HG03469 (cell line): Measurements from ENCODE around the gene ZNF784.

Experiments used
- ATAC-seq: cut with Tn5 transposase; IDR thresholded peaks from one replicate; pipeline ENCODE4 v1.9.1; 2021; ENCODE audit warnings: mild to moderate bottlenecking, moderate library complexity, moderate number of reproducible peaks; ENCODE audit not compliant: unreplicated experiment

The ZNF784 gene

GRCh38 chr19:55624109-55625003 lies at the start of gene ZNF784:
Gene ZNF784, minus strand, starts transcription at chr19:55624566. Its CDS starts 5 bp downstream, at chr19:55624561.
- ATAC-seq, result no peak

GRCh38 chr19:55673889-55674288 lies 49.5 kb upstream of the ZNF784 start:
- no peak for ATAC-seq

DNA sequence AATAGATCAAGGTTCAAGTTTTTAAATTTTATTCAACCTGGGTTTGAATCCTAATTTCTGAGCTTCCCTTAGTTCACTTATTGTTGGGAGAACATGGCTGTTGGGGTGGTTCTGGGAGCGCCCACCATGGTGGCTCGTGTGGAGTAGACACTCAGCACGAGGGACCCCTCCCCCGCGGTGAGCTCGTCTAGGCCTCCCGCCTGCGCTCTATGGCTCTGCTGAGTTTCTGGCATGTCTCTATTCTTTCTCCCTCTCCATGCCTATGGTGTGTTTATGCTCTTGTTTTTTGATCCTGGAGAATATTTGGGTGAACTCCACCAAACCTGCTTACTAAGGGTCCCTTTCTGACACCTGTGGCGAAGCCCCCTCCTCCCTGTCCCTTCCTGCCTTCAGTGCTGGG lies 49.1 kb upstream of the ZNF784 start:
- no peak for ATAC-seq

DNA sequence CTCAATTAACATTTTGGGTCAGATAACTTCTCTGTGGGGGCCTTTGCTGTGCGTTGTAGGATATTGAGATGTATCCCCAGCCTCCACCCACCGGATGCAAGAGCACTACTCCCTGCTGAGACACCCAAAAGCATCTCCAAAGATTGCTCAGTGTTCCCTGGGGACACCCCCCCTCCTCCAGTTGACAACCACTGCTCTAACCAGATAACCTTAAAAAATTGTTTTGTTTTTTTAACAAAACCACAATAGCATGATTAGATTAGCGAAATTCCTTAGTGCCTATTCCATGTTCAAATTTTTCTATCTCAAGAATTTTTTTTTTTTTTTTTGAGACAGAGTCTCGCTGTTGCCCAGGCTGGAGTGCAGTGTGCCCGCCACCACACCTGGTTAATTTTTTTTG lies 48.1 kb upstream of the ZNF784 start:
- ATAC-seq, result no peak

DNA sequence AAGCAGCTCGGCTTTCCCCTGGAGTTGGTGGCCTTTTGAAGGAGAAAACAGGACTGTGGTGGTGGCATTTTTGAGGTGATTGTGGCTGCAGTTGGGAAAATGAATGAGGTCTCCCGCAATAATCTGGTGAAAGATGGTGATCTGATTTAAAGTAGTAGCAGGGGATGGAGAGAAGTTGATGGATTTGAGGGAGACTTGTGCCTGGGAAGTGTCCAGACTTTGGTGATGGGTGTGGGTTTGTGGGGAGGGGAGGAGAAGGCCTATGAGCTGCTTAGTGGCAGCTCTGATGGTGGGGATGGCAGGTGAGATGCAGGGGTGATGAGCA lies 46.6 kb upstream of the ZNF784 start:
- no peak for ATAC-seq

DNA sequence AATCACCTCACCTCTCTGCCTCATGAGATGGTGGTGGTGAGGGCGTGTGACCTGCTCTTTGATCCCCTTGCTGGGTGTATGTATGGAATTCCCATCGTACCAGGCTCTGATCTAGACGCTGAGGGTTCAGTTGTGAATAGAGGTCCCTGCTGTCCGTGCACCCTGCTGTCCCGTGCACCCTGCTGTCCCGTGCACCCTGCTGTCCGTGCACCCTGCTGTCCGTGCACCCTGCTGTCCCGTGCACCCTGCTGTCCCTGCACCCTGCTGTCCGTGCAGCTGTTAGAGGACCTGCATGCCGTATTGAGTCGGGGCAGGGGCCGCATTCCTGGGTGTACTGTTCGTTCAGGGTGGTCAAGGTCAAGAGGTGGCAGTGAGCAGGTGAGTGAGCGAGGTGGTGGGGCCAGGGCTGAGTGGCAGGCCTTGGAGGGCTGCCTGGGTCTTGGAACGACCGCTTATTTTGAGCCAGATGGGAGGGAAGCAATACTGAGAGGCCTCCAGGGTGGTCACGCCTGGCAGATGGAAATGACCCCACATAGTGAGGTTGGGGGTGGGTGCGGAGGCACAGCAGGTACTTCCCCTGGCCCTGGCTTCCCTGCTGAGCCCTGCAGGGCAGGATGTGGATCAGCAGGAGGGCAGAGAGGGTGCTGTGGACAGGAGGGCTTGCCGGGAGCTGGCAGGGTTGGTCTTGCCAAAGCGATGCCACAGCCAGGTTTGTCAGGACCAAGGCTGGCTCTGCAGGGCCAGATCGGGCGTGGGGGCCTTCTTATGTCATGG lies 46.1 kb upstream of the ZNF784 start:
- no peak for ATAC-seq

GRCh38 chr19:55669418-55670279 lies 45.3 kb upstream of the ZNF784 start:
- ATAC-seq, result no peak

GRCh38 chr19:55668603-55669348 lies 44.4 kb upstream of the ZNF784 start:
- ATAC-seq, result no peak

DNA sequence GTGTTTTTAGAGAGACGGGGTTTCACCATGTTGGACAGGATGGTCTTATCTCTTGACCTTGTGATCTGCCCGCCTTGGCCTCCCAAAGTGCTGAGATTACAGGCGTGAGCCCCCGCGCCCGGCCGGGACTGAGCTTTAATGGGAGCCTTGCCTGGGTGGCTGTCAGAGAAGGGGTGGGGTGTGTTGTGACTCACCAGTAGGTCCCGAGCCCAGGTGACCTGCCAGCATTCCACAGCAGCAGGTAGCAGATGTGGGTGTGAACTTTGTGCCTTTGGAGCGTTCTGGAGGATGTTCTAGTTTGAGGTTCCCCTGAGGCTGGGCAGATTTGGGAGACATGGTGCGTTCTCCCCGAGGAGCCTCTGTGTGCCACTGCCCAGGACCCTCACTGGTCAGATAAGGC lies 43.6 kb upstream of the ZNF784 start:
- ATAC-seq, result no peak

GRCh38 chr19:55667511-55667910 lies 43.1 kb upstream of the ZNF784 start:
- no peak for ATAC-seq

DNA sequence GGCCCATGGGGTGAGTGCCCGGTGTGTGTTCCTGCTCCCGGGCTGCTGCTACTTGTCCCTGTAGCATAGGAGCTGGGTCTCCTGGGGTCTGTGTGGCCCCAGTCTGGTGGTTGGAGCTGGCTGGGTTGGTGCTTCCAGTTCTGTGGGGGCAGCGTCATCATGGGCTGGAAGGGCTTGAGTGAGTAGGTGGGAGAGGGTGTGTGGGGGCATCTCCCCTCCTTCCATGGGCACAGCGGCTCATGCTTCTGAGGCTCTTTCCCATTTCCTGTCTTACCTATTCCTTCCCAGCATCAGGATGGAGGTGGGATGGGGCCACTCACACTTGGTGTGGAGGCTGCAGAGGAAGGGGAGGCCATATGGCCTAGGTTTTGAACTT lies 42.6 kb upstream of the ZNF784 start:
- ATAC-seq, result no peak

GRCh38 chr19:55666343-55667005 lies 42.1 kb upstream of the ZNF784 start:
- ATAC-seq, result no peak

GRCh38 chr19:55663846-55664536 lies 39.6 kb upstream of the ZNF784 start:
- ATAC-seq, result no peak

GRCh38 chr19:55661826-55662225 lies 37.5 kb upstream of the ZNF784 start:
- no peak for ATAC-seq

DNA sequence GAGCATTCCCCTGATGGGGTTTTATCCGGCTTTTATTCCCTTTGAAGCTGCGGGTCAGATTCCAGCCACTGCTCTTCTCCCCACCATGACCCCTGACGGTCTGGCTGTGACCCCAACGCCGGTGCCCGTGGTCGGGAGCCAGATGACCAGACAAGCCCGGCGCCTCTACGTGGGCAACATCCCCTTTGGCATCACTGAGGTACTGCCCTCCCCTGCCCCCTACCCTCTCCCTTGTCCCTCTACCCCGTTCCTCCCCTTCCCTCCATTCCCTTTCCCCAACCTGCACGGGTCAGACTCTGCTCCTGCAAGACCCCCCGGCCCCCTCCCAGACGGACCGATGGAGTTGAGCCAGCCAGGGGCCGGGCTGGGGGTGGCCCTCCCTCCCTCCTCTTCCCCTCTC lies 36.6 kb upstream of the ZNF784 start:
- ATAC-seq, result no peak

GRCh38 chr19:55660404-55660803 lies 36.0 kb upstream of the ZNF784 start:
- no peak for ATAC-seq

DNA sequence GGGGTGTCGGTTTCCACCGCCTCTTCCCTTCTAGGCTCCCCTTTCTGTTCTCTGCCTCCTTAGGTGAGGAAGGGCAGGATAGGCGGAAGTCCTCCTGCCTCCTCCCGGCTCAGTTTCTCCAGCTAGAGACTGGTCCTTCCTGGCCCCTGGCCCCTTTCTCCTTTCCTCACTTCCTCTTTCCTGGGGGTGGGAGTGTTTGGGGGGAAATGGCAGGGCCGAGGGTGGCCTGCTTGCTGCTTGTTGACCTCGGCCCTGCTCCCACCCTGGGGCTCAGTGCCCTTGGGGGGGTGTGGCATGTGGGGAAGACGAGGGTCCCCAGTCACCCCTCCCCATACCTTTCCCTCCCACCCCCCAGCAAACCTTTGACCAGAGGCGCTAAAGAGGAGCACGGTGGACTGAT lies 35.5 kb upstream of the ZNF784 start:
- no peak for ATAC-seq

DNA sequence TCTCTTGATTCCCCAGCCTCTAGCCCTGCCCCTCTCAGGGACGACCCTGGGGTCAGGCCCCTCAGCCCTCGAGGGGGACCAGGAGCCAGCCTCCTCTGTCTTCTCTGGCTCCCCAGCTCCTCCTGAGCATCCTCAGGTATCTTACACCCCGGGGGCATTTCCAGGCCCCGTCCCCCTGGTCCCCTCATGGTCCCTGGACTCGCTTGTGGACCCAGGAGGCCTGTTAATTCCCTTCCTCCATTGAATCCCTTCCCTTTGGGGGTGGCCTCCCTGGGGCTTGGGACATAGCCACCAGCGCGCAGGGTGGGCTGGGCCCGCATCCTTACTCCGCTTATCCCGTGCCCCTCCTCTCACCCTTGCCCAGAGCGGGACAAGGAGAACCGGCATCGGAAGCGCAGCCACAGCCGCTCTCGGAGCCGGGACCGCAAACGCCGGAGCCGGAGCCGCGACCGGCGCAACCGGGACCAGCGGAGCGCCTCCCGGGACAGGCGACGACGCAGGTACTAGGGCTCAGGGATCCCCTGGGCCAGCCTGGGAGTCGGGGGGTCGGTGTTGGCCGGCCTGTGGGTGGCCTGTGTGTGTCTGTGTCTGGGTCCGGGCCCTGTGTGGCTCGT lies 34.6 kb upstream of the ZNF784 start:
- no peak for ATAC-seq
